SH-SY5Y (cell line): Measurements from ENCODE around the gene MAPK12.

Source experiments
- GATA2 ChIP-seq: IDR thresholded peaks from 2 replicates; pipeline ENCODE4 v1.6.1; 2011; ENCODE audit warnings: mild to moderate bottlenecking, low read depth, low read length
- GATA3 ChIP-seq: IDR thresholded peaks from 2 replicates; pipeline ENCODE4 v1.6.1; 2011; ENCODE audit warnings: low read depth, mild to moderate bottlenecking, low read length, moderate library complexity

DNA sequence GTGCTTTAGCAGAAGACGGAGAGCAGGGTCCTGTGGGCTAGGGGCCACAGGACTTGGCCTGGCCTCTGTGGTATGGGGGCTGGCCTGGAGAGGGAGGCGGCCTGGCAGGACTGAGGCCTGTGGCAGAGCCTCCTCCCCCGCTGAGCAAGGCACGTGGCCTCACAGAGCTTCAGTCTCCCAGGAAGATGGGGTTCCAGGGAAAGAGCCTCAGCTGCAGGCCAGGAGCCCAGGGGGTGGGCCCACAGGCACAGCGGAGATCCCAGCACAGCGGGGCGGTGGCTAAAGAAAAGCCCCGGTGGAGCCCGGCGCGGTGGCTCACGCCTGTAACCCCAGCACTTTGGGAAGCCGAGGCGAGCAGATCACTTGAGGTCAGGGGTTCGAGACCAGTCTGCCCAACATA, 2.2 kb downstream of the MAPK12 start:
- TF ChIP-seq GATA2 = no peak
- TF ChIP-seq GATA3 = no peak
